ENCODE data around the gene ANKRD24.

- no peak for TF ChIP-seq EZH2 (IDR thresholded peaks at IDR 0.05; ENCODE audit: borderline replicate concordance, low read depth, low read length, severe bottlenecking)
- TF ChIP-seq CTCF (IDR thresholded peaks at IDR 0.05; ENCODE audit: borderline replicate concordance, extremely low read depth, low read length, poor library complexity, severe bottlenecking): no peak
Measured at GRCh38 chr19:4234142-4234861, 51.8 kb downstream of the ANKRD24 start.
